NCI-H2107 treated with DMSO at 0.1 percent for 48 hours (cell line): ENCODE measurements around the gene GRIK3.

Experiments used
- DNase-seq: peaks from one replicate; lab custom pipeline; 2025; ENCODE audit not compliant: unreplicated experiment; lab: John Stamatoyannopoulos, UW

GRIK3 gene

DNA sequence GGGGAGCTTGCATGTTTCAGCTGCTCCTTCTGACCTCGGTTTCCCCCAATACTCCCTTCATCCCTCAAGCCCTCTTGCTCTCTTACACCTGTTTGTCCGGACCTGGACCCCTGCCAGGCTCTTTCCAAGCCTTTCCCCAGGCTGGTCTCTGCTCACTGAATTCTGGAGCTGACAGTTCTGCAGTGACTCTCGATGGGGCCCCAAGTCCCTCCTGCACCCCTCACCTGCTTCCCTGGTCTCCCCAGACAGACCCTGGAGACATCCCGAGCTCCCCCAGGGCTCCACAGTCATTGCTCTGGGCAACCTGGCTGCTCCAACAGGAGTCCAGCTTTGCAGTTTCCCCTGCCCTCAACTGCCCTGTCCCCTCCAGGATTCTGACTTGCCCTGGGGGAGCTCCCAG lies 198.6 kb downstream of the GRIK3 start:
- no peak for DNase-seq

DNA sequence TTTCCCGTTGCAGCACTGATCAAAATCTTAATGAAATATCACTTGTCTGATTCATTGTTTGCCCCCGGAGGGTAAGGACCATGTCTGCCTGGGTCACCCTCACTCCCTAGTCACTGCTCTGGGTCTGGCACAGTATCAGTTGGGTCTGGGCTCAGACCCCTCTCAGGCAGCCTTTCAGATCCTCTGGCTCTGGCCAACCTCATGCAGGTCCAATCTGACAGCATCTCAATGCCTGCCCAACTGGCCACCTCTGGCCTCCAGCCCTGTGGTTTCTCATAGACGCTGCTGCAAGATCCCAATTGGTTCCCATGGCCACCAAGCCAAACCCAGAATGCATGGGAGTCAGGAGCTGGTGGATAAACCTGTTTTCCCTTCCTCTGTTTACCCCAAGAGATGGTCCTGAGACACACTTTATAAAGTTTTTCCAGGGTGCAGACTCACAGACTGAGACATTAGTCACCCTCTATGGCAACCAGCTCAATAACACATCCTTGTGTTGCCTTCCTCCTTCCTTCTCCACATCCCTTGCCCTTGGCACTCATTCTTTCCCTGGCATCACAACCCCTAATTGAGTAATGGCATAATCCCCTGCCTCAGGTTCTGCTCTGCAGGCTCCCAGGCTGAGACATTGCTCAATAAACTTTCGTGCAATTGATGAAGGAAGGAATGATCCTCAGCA lies 199.2 kb downstream of the GRIK3 start:
- DNase-seq: no peak

DNA sequence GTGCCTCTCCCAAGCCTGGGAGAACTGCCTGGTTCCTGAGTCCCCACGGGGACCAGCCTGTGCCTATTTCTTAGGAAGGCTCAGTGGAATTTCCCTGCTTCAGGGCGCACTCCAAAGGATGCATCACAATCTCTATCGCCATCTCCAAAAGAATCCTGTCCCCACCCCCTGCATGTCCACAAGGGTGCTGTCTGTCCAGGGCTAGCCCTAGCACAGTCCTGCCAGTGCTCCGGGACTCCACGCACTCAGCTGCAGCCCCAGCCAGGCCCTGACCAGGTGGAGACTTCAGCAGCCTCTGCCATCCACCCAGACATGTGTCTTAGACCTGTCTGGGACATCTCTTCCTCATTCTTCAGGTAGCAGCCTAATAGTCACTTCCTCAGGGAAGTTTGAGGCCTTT lies 199.7 kb downstream of the GRIK3 start:
- no peak for DNase-seq

GRCh38 chr1:36831186-36831810 lies 203.0 kb downstream of the GRIK3 start:
- peak; percentile 44 for DNase-seq

DNA sequence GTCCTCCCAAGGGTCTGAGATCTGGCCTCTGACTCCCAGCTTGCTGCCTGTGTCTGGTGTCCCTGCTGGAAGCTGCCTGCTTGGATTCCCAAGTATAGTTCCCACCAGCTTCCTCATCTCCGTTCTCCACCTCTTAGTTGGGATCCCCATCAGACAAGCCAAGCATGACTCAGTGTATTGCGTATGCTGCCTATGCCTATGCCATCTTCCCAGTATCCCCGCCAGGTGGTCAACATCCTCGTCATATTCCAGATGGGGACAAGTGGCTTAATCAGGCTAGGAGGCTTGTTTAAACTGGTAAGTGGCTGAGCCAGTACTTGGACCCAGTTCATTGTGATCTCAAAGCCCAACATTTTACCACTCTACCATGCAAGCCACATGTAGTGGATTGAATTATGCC lies 204.4 kb downstream of the GRIK3 start:
- DNase-seq: no peak

GRCh38 chr1:36829066-36829465 lies 205.2 kb downstream of the GRIK3 start:
- no peak for DNase-seq

- DNase-seq: no peak
These were observed 209.1 kb downstream of the GRIK3 start for GRCh38 chr1:36825226-36825625.

DNA sequence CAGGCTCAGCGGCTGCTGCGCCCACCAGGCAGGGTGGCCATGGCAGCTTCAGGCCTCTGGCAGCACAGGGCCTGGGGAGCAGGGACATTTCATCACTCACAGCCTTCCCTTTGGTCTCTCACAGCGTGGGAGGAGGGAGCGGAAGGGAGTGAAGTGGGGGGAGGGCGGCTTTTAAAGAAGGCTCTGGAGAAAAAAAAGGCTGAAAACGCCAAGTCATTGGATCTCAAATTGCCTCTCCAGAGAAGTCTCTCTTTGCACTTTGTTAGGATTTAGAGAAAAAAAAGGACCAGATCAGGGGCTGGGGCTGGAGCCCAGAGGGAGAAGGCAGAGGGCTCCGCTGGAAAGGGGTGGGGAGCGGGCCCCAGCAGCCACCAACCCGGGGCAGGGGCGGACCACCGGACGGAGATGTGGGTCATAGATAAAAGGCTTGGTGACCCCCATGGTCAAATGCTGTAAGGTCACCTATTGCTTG lies 209.9 kb downstream of the GRIK3 start:
- no peak for DNase-seq

- no peak for DNase-seq
These were observed 211.7 kb downstream of the GRIK3 start for GRCh38 chr1:36822648-36823047.

- no peak for DNase-seq
These were observed 212.9 kb downstream of the GRIK3 start for GRCh38 chr1:36821386-36821785.

GRCh38 chr1:36818771-36819170 lies 215.5 kb downstream of the GRIK3 start:
- DNase-seq: no peak

DNA sequence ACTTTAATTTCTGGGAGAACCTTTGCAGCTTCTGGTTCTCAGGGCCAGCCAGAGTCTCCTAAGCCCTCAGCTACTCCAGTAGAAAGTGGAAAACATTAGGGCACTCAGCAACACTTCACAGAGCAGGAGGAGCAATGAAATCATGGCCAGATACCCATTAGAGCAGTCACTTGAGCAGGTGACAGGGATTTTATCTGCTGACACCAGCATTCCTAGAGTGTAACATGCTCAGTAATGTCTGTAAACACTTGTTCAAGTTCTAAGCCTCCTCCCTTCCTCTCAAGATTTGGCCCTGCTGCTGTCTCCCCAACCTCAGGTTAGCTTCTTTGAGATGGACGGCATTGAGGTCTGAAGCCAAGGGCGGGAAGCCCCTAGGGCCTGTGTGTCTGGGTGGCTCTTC lies 218.0 kb downstream of the GRIK3 start:
- no peak for DNase-seq

DNA sequence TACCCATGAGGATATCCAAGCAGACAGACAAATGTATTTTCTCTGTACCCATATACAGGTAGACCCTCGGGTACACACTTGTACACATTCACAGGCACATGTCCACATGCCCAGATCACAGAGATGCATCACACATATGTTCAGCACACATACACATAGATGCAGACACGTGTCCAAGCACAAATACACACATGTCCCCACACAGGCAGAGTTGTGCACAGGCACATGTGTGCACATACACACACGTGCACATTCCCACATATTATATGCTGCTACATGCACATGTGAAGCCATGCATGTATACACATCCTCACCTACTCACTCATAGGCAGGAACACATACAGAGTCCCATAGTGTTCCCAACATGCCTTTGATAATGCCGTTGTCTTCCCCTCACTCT lies 219.5 kb downstream of the GRIK3 start:
- no peak for DNase-seq

DNA sequence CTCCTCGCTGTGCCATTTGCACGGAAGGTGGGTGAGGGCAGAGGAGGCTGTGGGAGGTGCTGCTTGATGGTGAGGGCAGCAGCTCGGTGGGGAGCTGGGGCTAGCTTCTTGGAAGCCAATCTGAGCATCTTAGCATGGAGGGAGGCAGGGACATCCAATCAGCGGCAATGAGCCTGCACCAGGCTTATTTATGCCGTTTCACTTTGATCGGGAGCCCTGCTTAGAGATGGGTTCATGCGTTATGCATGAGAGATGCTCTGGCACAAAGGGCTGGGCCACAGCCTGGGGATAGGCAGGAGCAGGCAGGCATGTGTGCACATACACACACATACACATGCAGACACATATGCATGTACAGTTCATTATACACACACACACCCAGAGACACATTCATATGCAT lies 220.2 kb downstream of the GRIK3 start:
- DNase-seq: no peak

DNA sequence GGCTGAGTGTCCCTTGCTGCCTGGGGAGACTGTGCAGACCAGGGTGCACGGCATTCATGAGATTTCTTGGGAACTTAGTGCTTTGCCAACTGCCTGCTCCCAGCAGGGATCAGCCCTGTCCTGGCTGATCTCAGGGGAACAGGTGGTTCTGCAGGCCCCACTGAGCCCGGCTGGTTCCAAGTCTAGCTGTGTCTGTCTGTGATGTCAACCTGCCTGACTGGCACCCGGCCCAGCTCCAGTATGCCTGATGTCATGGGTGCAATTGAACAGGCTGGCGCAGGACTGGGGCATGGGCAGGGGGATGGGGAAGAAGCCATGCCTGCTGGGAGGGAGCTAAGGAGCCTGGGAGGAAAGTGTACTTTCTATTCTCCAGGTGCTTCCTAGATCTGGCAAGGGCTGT lies 227.1 kb downstream of the GRIK3 start:
- DNase-seq: peak; percentile 38

DNA sequence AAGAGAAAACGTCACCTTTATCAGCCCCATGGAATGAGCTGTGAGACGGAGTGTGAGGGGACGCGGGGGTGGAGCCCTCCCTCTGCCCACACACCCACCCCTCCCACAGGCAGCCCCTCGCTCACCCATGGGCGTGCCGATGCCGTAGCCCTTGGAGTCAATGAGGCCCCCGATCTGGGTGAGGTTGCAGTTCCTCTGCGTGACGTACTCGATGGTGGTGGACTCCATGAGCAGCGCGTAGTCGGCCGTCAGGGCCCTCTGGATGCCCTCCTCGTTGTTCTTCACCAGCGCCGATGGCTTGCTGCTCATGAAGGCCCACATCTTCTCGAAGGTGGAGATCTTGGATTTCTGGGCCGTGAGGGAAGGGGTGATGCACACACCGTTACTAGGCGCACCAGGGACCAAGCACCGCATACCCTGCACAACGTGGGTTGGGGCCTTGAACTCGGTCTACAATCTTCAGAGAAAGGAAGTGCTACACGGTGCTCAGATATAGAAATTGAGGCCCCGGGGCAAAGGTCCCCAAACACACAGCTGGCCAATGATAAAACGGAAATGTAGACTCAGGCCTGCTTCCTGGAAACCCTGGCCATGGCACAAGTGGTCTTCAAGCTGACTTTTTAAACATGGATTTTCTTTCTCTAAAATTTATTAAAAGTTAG lies 228.2 kb downstream of the GRIK3 start:
- no peak for DNase-seq

- no peak for DNase-seq
These were observed 229.5 kb downstream of the GRIK3 start for GRCh38 chr1:36804669-36805314.

GRCh38 chr1:36803868-36804570 lies 230.3 kb downstream of the GRIK3 start:
- DNase-seq: no peak

DNA sequence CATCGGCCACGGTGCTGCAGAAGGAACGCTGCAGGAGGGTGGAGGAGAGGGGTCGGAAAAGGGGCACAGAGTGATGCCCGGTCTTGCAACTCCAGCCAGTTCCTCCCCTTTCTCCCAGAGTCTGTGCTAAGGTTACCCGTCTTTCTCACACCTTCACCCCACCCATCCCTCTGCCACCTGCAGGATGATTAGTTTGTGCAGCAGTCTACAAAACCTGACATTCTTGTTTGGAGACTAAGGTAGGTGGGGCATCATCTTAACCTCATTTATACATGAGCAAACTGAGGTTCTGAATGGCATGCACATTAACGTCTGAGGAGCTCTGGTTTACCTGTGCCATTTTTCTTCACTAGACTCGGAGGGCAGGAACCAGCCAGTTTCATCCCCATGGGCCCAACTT lies 232.3 kb downstream of the GRIK3 start:
- no peak for DNase-seq

DNA sequence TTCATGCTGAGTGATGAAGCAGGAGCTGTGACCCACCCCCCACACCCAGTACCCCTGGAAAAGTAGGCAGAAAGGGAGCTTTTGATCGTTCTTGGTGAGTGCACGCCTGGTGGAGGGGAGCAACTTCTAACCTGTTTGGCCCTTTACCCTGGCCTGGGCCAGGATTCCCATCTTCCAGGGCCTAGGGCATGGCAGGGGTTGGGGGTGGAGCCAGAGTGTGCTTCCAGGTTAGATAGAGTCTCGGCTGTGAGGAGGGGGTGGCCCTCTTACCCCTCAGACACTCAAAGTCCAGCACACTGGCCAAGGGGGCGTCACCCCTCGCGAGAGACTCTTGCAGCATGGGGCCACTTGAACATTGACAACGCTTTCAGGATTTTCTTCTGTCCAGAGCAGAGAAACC lies 236.6 kb downstream of the GRIK3 start:
- no peak for DNase-seq

DNA sequence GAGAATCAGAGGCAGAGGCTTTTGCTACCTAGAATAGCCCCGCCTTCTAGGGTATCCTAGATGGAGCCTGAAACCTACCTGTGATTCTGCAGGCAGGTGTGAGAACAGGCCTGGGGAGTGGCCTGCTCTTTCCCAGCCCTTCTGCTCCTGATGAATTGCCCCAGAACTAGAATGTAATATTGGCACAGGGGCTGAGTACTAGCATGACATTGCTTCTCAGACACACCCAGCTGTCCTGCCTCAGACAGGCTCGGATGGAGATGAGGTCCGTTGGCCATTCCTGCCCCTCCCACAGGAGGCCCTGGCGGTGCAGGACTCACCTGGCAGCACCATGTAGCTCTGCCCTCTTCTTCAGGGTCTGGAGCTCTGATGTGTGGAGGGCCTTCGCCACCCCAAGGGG lies 237.6 kb downstream of the GRIK3 start:
- DNase-seq: no peak
